Left ventricle myocardium inferior (tissue), 1 donor: ENCODE results near the gene SCFD2. TPM values are rescaled to one million over a fixed set of nuclear protein-coding genes. Genes with fewer than 3 reads are reported as not detected.

Source experiments
- DNase-seq: peaks from one replicate; pipeline ENCODE4 v3.0.0-alpha.2; 2020
- H3K27ac ChIP-seq: fragments of 200-600 bp; replicated peaks from 2 replicates; pipeline ENCODE4 v1.8.0; 2021
- H3K27me3 ChIP-seq: fragments of 200-600 bp; 2 replicates; pipeline ENCODE4 v1.8.0; 2021; ENCODE audit warnings: low read depth
- H3K36me3 ChIP-seq: fragments of 200-600 bp; 2 replicates; pipeline ENCODE4 v1.8.0; 2021
- H3K4me1 ChIP-seq: fragments of 200-600 bp; 2 replicates; pipeline ENCODE4 v1.8.0; 2021
- H3K4me3 ChIP-seq: fragments of 200-600 bp; 2 replicates; pipeline ENCODE4 v1.8.0; 2021; ENCODE audit warnings: mild to moderate bottlenecking, moderate library complexity
- H3K9me3 ChIP-seq: fragments of 200-600 bp; replicated peaks from 2 replicates; pipeline ENCODE4 v1.8.0; 2021
- intact Hi-C: fragments of 100-400 bp; cut with micrococcal nuclease; formaldehyde crosslinking; loops from one replicate; pipeline ENCODE4 v1.11.0; 2022
- total RNA-seq: library from RNA; stranded (reverse); fragmentation: NEBNext Ultra II Directional; extraction: Animal tissue kit (Norgen Biotek cat#: 25700); gene quantifications from one replicate; pipeline ENCODE4 v1.2.1, GENCODE V29; 2021
- TF ChIP-seq, protein P1 (sequence below): fragments of 200-600 bp; IDR thresholded peaks from 2 replicates; pipeline ENCODE4 v1.8.0; 2021; ENCODE audit warnings: antibody characterized with exemption, mild to moderate bottlenecking, borderline replicate concordance
- donor health status: DM: no; HTN: yes; CAD: no; lungs with severe emphysema.

SCFD2 gene
- total RNA-seq, 1 donor from 2014 or later, result 9.3 TPM

- DNase-seq, result no peak
- TF ChIP-seq, protein P1, sequence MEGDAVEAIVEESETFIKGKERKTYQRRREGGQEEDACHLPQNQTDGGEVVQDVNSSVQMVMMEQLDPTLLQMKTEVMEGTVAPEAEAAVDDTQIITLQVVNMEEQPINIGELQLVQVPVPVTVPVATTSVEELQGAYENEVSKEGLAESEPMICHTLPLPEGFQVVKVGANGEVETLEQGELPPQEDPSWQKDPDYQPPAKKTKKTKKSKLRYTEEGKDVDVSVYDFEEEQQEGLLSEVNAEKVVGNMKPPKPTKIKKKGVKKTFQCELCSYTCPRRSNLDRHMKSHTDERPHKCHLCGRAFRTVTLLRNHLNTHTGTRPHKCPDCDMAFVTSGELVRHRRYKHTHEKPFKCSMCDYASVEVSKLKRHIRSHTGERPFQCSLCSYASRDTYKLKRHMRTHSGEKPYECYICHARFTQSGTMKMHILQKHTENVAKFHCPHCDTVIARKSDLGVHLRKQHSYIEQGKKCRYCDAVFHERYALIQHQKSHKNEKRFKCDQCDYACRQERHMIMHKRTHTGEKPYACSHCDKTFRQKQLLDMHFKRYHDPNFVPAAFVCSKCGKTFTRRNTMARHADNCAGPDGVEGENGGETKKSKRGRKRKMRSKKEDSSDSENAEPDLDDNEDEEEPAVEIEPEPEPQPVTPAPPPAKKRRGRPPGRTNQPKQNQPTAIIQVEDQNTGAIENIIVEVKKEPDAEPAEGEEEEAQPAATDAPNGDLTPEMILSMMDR, result no peak
- H3K27me3 ChIP-seq, result peaks cover 37% of the 10 kb centered on the region
- intact Hi-C loops, result no loop called here
- no peaks in the 10 kb centered on the region for H3K36me3 ChIP-seq
- H3K4me1 ChIP-seq, result peaks cover 38% of the 10 kb centered on the region
- no peaks in the 10 kb centered on the region for H3K9me3 ChIP-seq
- H3K4me3 ChIP-seq, result peak overlapping the region; percentile 78
- H3K27ac ChIP-seq, result peak overlapping the region; percentile 72
Measured at GRCh38 chr4:53366301-53366716, 448 bp upstream of the SCFD2 start.

DNA sequence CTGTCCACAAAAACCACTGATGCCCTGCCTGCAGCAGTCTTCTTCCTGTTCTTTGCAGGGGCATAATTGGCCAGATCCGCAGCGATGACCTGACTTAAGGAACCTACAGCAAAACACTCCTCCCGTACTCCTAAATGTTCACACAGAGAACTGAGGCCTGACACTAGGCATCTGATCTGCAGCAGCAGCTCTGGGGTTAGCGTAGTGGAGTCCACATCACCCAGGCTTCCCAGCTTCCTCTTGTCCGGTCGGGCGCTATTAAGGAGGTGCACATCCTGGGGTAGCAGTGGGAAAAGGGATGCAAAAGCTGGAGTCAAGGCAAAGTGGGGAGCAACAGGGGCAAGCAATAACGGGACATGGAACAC is 758 bp downstream of the SCFD2 start:
- peak overlapping the region; percentile 78 for H3K4me3 ChIP-seq
- peak overlapping the region; percentile 72 for H3K27ac ChIP-seq
- no peaks in the 10 kb centered on the region for H3K9me3 ChIP-seq
- peaks cover 40% of the 10 kb centered on the region for H3K4me1 ChIP-seq
- H3K36me3 ChIP-seq, result no peaks in the 10 kb centered on the region
- TF ChIP-seq, protein P1, result no peak
- DNase-seq, result no peak
- H3K27me3 ChIP-seq, result peaks cover 25% of the 10 kb centered on the region
- intact Hi-C loops, result no loop called here

DNA sequence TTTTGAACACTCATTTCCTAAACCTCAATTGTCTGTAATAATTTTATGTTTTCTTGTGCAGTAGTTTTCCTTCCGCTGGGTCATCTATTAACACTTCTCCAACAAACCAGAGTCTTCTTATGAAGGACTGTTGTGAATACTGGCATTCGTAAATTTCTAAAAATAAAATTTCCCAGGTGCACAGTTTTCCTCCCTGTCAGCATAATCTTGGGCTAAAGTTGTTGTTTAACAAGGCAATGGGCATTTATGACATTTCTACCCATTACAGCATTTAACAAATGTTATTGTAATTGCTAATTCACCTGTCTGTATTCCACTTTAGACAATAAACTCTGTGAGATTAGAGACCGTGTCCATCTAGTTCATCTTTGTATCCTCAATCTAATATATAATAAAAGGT is 1.2 kb downstream of the SCFD2 start:
- H3K27me3 ChIP-seq, result peaks cover 20% of the 10 kb centered on the region
- TF ChIP-seq, protein P1, result no peak
- DNase-seq, result no peak
- H3K27ac ChIP-seq, result no peak overlapping the region
- peaks cover 40% of the 10 kb centered on the region for H3K4me1 ChIP-seq
- no peaks in the 10 kb centered on the region for H3K9me3 ChIP-seq
- intact Hi-C loops, result no loop called here
- H3K4me3 ChIP-seq, result peak overlapping the region; percentile 78
- no peaks in the 10 kb centered on the region for H3K36me3 ChIP-seq

GRCh38 chr4:53362093-53362492 is 3.8 kb downstream of the SCFD2 start:
- H3K4me3 ChIP-seq, result no peak overlapping the region
- DNase-seq, result no peak
- H3K4me1 ChIP-seq, result peaks cover 40% of the 10 kb centered on the region
- no peak overlapping the region for H3K27ac ChIP-seq
- no peaks in the 10 kb centered on the region for H3K27me3 ChIP-seq
- intact Hi-C loops, result no loop called here
- no peaks in the 10 kb centered on the region for H3K9me3 ChIP-seq
- TF ChIP-seq, protein P1, result no peak
- no peaks in the 10 kb centered on the region for H3K36me3 ChIP-seq

DNA sequence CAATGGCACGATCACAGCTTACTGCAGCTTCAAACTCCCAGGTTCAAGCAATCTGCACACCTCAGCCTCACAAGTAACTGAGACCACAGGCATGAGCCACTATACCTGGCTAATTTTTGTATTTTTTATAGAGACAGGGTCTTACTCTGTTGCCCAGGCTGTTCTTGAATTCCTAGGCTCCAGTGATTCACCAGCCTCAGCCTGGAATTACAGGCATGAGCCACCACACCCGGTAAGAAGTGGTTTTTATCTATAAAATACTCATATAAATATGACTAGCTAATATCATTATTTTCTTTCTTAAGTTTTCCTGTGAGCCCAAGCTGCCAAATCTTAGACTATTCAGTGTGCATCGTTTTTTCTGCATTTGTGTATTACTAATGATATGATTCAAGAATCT is 4.4 kb downstream of the SCFD2 start:
- intact Hi-C loops, result no loop called here
- Histone ChIP-seq H3K9me3 (no peaks in the 10 kb centered on the region), H3K27ac (no peak overlapping the region), H3K4me3 (no peak overlapping the region), H3K27me3 (no peaks in the 10 kb centered on the region), H3K36me3 (no peaks in the 10 kb centered on the region), H3K4me1 (peaks cover 37% of the 10 kb centered on the region)
- DNase-seq, result no peak
- TF ChIP-seq, protein P1, result no peak

DNA sequence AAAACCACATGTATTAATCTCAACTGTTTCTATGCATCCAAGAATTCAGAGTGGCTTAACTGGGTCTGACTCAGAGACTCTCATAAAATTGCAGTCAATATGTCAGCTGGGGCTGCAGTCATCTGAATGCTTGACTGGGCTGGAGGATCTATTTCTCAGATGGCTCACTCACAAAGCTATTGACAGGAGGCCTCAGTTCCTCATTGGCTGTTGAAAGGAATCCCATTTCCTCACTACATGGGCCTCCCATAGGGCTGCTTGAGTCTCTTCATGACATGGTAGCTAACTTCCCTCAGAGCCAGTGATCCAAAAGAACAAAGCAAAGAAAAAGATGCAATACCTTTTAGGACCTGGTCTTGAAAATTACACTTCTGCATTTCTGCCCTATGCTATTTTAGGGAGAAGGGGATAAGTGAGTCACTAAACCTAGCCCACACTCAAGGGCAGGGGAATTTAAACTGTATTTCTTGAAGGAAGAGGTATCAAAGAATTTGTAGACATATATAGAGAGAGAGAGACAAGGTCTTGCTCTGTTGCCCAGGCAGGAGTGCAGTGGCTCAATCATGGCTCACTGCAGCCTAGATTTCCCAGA is 9.8 kb downstream of the SCFD2 start:
- DNase-seq, result no peak
- no peak overlapping the region for H3K4me3 ChIP-seq
- TF ChIP-seq, protein P1, result no peak
- H3K27ac ChIP-seq, result no peak overlapping the region
- intact Hi-C loops, result no loop called here
- no peaks in the 10 kb centered on the region for H3K27me3 ChIP-seq
- no peaks in the 10 kb centered on the region for H3K4me1 ChIP-seq
- H3K9me3 ChIP-seq, result no peaks in the 10 kb centered on the region
- H3K36me3 ChIP-seq, result peaks cover 19% of the 10 kb centered on the region
